Daoy (cell line): Measurements from ENCODE around the gene NEK11. TPM values are rescaled to one million over a fixed set of nuclear protein-coding genes. Genes with fewer than 3 reads are reported as not detected.
A peak's percentile ranks its signal among the peaks of the same experiment; 100 is the strongest.

ENCODE experiments used
- DNase-seq: peaks from one replicate; pipeline ENCODE4 v3.0.0-alpha.2; 2015; ENCODE audit warnings: low read depth
- total RNA-seq: library from RNA; depleted of rRNA; stranded (reverse); fragments of >200 nt; shearing (Covaris generic); gene quantifications from 2 replicates; pipeline ENCODE4 v1.2.3, GENCODE V29; 2014

Gene NEK11
- total RNA-seq, 1 experiment from 2014 or later: 8.6 TPM

- no peak for DNase-seq
Measured at GRCh38 chr3:131125684-131126083, 99.0 kb downstream of the NEK11 start.

- no peak for DNase-seq
Measured at GRCh38 chr3:131140891-131141290, 114.2 kb downstream of the NEK11 start.

- no peak for DNase-seq
Measured at GRCh38 chr3:131141770-131142169, 115.1 kb downstream of the NEK11 start.

GRCh38 chr3:131142580-131142979 lies 115.9 kb downstream of the NEK11 start:
- DNase-seq: no peak

- no peak for DNase-seq
Measured at GRCh38 chr3:131143802-131144201, 117.1 kb downstream of the NEK11 start.

GRCh38 chr3:131147534-131147933 lies 120.9 kb downstream of the NEK11 start:
- no peak for DNase-seq

- no peak for DNase-seq
Measured at GRCh38 chr3:131158434-131158833, 131.8 kb downstream of the NEK11 start.

GRCh38 chr3:131162516-131162915 lies 135.8 kb downstream of the NEK11 start:
- DNase-seq: no peak

- no peak for DNase-seq
Measured at GRCh38 chr3:131167867-131168266, 141.2 kb downstream of the NEK11 start.

- DNase-seq: no peak
Measured at GRCh38 chr3:131169331-131169730, 142.7 kb downstream of the NEK11 start.

GRCh38 chr3:131172502-131173200 lies 146.0 kb downstream of the NEK11 start:
- no peak for DNase-seq

GRCh38 chr3:131174752-131175151 lies 148.1 kb downstream of the NEK11 start:
- peak; percentile 30 for DNase-seq

- DNase-seq: no peak
Measured at GRCh38 chr3:131178710-131179375, 152.2 kb downstream of the NEK11 start.

GRCh38 chr3:131192701-131193100 lies 166.0 kb downstream of the NEK11 start:
- DNase-seq: no peak

GRCh38 chr3:131193641-131194238 lies 167.1 kb downstream of the NEK11 start:
- DNase-seq: no peak

- DNase-seq: no peak
Measured at GRCh38 chr3:131194816-131195215, 168.1 kb downstream of the NEK11 start.

- no peak for DNase-seq
Measured at GRCh38 chr3:131200636-131201199, 174.0 kb downstream of the NEK11 start.

- DNase-seq: no peak
Measured at GRCh38 chr3:131216330-131216729, 189.7 kb downstream of the NEK11 start.

- peak; percentile 96 for DNase-seq
Measured at GRCh38 chr3:131216801-131217200, 190.1 kb downstream of the NEK11 start.

- peak; percentile 86 for DNase-seq
Measured at GRCh38 chr3:131217296-131217741, 190.6 kb downstream of the NEK11 start.

- peak; percentile 95 for DNase-seq
Measured at GRCh38 chr3:131218196-131218595, 191.5 kb downstream of the NEK11 start.

GRCh38 chr3:131221731-131222130 lies 195.1 kb downstream of the NEK11 start:
- DNase-seq: peak; percentile 73

GRCh38 chr3:131222599-131222998 lies 195.9 kb downstream of the NEK11 start:
- no peak for DNase-seq
